SKM-1 (cell line): ENCODE results near the gene MINDY4.

Source experiments
- DNase-seq: peaks from one replicate; lab custom pipeline; 2025; ENCODE audit not compliant: unreplicated experiment; lab: John Stamatoyannopoulos, UW

Gene MINDY4

GRCh38 chr7:30741289-30741688, 29.9 kb upstream of the MINDY4 start:
- DNase-seq = no peak

GRCh38 chr7:30743371-30744074, 27.7 kb upstream of the MINDY4 start:
- DNase-seq = no peak

GRCh38 chr7:30744075-30744417, 27.2 kb upstream of the MINDY4 start:
- no peak for DNase-seq

- no peak for DNase-seq
Observed at GRCh38 chr7:30745261-30745941, 25.8 kb upstream of the MINDY4 start.

- no peak for DNase-seq
Observed at GRCh38 chr7:30750010-30750409, 21.2 kb upstream of the MINDY4 start.

GRCh38 chr7:30750683-30751650, 20.2 kb upstream of the MINDY4 start:
- DNase-seq = no peak

- DNase-seq = no peak
Observed at GRCh38 chr7:30751696-30752273, 19.4 kb upstream of the MINDY4 start, which contains the start of gene INMT. Gene INMT (plus strand): TSS chr7:30752135. CDS start chr7:30752151, 16 bp downstream.

GRCh38 chr7:30752484-30752883, 18.7 kb upstream of the MINDY4 start:
- DNase-seq = no peak

GRCh38 chr7:30752979-30753378, 18.2 kb upstream of the MINDY4 start:
- no peak for DNase-seq

GRCh38 chr7:30754315-30754877, 16.8 kb upstream of the MINDY4 start:
- no peak for DNase-seq

GRCh38 chr7:30755384-30756154, 15.6 kb upstream of the MINDY4 start:
- no peak for DNase-seq

GRCh38 chr7:30757342-30757692, 13.9 kb upstream of the MINDY4 start:
- DNase-seq = no peak

- no peak for DNase-seq
Observed at GRCh38 chr7:30760514-30761213, 10.6 kb upstream of the MINDY4 start.

- DNase-seq = no peak
Observed at GRCh38 chr7:30761214-30762156, 9.7 kb upstream of the MINDY4 start.

GRCh38 chr7:30764030-30764975, 6.9 kb upstream of the MINDY4 start:
- no peak for DNase-seq

GRCh38 chr7:30765408-30765807, 5.8 kb upstream of the MINDY4 start:
- no peak for DNase-seq

- no peak for DNase-seq
Observed at GRCh38 chr7:30770845-30771173, 408 bp upstream of the MINDY4 start.
